NCI-H2227 treated with DMSO at 0.1 percent for 48 hours (cell line): ENCODE measurements around the gene APOC4.
"Not testable (repeated sequence)": the region's sequence is repeated elsewhere in the genome, so short reads cannot be mapped to it uniquely, and the experiment has no call there.

Source experiments
- DNase-seq: peaks from one replicate; lab custom pipeline; 2025; lab: John Stamatoyannopoulos, UW

APOC4 gene, protein sequence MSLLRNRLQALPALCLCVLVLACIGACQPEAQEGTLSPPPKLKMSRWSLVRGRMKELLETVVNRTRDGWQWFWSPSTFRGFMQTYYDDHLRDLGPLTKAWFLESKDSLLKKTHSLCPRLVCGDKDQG

DNA sequence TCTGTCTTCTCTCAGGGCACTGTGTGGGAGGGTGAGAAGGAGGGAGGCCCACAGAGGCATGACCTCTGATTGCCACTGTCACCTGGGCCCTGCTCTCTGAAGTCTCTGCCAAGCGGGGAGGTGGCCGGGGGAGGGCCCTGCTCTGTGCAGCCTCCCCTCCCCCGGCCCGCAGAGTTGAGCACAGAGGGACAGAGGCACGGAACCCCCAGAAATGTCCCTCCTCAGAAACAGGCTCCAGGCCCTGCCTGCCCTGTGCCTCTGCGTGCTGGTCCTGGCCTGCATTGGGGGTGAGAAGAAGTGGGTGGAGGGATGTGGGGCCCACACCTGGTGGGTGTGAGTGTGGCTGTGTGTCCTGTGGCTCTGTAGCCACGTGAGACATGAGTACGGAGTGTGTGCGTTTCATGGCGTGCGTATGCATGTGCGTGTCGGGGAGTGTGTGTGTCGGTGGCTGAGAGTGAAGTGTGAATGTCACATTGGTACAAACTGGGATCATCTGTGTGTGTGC lies at the start of gene APOC4:
Gene APOC4 (plus strand): TSS at position 171 of the 505 bp plus-strand sequence. CDS start 41 bp downstream, at position 212.
- no peak for DNase-seq

DNA sequence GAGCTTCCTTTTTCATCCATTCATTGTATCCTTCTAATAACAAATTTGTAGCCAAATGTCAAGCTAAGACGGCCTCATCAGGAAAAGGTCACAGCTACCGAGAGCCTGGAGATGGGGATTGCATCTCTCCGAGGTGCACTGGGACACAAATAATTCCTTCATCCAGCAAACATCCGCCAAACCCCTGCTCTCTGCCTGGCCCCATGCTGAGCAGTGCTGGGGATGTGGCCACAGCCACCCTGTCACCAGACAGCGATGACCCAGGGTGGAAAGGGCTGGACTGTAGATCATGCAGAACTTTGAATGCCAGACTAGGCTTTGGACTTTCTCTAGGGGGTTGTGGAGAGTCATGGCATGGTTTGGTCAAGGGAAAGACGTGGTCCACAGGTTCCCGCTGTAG lies 49.1 kb upstream of the APOC4 start:
- DNase-seq = no peak

DNA sequence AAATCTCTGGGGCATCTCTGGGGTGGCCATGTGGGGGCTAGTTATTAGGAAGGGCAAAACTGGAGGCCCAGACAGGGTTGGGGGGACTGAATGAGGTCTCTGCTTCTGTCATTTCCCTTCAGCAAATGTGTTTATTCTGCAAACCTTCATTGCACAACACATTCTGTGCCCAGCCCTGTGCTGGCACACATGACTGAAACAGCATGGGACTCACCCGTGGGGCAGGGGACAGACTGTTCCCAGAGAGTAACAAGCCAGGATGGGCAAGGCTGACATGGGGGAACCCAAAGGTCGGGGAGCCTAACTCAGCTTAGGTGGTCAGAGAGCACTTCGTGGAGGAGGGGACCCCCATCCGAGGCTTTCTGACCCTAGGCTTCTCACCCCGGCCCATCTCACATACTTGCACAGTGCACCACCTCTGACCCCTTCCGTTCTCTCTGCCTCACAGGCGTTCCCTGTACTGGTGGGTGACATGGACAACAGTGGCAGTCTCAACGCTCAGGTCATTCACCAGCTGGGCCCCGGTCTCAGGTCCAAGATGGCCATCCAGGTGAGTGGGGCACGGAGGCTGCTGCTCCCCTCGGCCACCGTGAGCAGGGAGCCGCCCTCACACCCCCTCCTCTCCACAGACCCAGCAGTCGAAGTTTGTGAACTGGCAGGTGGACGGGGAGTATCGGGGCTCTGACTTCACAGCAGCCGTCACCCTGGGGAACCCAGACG lies 48.5 kb upstream of the APOC4 start:
- DNase-seq = no peak

DNA sequence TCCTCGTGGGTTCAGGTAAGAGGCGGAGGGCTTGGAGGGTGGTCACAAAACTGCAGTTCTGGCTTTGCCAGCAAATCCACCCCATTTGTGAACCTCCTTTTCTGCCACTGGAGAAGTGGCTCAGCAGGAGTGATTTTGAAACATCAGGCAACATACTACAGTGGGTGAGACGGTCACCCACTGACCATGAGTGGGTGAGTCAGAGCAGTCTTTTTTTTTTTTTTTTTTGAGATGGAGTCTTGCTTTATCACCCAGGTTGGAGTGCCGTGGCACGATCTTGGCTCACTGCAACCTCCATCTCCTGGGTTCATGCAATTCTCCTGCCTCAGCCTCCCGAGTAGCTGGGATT lies 48.0 kb upstream of the APOC4 start:
- no peak for DNase-seq

DNA sequence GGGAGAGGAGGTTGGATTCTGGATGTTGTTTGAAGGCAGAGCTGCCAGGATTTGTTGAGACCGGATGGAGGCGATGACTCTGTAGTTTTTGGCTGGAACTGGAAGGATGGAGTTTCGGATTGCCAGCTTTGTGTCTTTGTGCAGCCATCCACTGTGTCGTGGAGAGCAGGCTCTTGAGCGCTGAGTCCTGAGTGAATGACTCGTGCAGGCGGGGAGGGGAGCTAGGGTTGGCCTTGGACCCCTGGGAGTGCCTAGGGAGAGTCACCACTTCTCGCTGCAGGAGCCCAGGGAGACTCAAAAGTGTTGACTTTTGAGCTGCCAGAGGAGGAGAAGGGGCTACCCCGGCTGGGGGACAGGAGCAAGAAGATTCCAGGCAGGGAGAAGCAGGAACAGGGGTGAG lies 47.1 kb upstream of the APOC4 start:
- no peak for DNase-seq

DNA sequence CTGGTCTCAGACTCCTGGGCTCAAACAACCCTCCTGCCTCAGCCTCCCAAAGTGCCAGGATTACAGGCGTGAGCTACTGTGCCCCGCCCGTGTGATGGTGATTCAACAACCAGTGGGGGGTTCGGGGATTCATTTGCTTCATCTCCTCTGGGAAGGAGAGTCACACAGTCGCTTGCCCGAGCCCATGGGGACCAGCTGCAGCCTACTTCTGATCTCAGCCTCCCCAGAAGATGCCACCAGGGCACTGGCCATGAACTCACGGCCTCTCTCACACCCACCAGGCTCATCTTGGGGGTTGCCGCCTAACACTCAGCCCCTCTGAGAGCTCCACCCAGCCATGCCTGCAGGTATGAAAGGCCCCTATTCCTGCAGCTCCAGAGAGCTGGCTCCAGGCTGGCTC lies 44.2 kb upstream of the APOC4 start:
- DNase-seq = no peak

DNA sequence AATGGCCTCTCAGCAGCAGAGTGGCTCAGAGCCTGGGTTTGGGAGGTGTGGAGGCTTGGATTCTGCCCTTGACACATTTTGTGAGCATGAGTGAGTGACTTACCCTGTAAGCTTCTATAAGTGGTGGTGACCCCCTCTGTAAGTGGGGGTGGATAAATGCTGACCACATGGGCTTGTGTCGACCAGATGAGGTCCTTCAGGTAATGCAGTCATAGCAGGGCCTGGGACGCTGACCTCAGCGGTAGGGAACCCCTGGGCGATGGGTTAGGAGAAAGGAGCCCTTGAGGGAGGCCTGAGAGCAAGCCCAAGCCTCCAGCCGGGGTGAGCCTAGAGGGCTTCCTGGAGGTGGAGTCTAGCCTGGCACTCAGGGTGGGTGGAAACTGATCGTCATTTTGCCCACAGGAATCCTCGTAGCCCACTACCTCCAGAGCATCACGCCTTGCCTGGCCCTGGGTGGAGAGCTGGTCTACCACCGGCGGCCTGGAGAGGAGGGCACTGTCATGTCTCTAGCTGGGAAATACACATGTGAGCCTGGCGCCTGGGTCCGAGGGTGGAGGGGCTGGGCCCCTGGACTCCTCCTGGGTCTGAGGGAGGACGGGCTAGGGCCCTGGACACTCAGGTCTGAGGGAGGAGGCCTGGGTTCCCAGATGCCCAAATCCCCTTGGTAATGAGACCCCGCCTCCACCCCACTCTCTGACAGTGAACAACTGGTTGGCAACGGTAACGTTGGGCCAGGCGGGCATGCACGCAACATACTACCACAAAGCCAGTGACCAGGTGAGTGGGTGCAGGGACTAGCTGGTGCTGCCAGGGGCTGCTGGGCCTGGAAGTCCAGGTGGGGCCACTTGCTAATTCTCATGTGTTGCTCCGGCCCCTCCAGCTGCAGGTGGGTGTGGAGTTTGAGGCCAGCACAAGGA lies 41.5 kb upstream of the APOC4 start:
- DNase-seq = no peak

DNA sequence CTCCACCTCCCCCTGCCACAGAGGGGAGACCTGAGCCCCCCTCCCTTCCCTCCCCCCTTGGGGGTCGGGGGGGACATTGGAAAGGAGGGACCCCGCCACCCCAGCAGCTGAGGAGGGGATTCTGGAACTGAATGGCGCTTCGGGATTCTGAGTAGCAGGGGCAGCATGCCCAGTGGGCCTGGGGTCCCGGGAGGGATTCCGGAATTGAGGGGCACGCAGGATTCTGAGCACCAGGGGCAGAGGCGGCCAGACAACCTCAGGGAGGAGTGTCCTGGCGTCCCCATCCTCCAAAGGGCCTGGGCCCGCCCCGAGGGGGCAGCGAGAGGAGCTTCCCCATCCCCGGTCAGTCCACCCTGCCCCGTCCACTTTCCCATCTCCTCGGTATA lies 38.8 kb upstream of the APOC4 start:
- DNase-seq = no peak

DNA sequence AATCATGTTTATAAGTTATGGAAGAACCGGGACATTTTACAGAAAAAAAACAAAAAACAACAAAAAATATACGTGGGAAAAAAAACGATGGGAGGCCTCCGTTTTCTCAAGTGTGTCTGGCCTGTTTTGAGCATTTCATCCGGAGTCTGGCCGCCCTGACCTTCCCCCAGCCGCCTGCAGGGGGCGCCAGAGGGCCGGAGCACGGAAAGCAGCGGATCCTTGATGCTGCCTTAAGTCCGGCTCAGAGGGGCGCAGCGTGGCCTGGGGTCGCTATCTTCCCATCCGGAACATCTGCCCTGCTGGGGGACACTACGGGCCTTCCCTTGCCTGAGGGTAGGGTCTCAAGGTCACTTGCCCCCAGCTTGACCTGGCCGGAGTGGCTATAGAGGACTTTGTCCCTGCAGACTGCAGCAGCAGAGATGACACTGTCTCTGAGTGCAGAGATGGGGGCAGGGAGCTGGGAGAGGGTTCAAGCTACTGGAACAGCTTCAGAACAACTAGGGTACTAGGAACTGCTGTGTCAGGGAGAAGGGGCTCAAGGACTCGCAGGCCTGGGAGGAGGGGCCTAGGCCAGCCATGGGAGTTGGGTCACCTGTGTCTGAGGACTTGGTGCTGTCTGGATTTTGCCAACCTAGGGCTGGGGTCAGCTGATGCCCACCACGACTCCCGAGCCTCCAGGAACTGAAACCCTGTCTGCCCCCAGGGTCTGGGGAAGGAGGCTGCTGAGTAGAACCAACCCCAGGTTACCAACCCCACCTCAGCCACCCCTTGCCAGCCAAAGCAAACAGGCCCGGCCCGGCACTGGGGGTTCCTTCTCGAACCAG lies 38.2 kb upstream of the APOC4 start:
- DNase-seq = peak; percentile 15

DNA sequence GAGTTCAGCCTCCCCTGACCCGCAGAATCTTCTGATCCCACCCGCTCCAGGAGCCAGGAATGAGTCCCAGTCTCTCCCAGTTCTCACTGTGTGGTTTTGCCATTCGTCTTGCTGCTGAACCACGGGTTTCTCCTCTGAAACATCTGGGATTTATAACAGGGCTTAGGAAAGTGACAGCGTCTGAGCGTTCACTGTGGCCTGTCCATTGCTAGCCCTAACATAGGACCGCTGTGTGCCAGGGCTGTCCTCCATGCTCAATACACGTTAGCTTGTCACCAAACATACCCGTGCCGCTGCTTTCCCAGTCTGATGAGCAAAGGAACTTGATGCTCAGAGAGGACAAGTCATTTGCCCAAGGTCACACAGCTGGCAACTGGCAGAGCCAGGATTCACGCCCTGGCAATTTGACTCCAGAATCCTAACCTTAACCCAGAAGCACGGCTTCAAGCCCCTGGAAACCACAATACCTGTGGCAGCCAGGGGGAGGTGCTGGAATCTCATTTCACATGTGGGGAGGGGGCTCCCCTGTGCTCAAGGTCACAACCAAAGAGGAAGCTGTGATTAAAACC lies 37.5 kb upstream of the APOC4 start:
- no peak for DNase-seq

DNA sequence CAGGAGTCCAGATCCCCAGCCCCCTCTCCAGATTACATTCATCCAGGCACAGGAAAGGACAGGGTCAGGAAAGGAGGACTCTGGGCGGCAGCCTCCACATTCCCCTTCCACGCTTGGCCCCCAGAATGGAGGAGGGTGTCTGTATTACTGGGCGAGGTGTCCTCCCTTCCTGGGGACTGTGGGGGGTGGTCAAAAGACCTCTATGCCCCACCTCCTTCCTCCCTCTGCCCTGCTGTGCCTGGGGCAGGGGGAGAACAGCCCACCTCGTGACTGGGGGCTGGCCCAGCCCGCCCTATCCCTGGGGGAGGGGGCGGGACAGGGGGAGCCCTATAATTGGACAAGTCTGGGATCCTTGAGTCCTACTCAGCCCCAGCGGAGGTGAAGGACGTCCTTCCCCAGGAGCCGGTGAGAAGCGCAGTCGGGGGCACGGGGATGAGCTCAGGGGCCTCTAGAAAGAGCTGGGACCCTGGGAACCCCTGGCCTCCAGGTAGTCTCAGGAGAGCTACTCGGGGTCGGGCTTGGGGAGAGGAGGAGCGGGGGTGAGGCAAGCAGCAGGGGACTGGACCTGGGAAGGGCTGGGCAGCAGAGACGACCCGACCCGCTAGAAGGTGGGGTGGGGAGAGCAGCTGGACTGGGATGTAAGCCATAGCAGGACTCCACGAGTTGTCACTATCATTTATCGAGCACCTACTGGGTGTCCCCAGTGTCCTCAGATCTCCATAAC lies 36.4 kb upstream of the APOC4 start, which contains the start of gene APOE:
Gene APOE (plus strand): TSS at position 360 of the 724 bp plus-strand sequence. CDS start 829 bp downstream, outside the sequence.
- DNase-seq = no peak

DNA sequence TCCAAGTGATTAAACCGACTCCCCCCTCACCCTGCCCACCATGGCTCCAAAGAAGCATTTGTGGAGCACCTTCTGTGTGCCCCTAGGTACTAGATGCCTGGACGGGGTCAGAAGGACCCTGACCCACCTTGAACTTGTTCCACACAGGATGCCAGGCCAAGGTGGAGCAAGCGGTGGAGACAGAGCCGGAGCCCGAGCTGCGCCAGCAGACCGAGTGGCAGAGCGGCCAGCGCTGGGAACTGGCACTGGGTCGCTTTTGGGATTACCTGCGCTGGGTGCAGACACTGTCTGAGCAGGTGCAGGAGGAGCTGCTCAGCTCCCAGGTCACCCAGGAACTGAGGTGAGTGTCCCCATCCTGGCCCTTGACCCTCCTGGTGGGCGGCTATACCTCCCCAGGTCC lies 34.4 kb upstream of the APOC4 start:
- no peak for DNase-seq

DNA sequence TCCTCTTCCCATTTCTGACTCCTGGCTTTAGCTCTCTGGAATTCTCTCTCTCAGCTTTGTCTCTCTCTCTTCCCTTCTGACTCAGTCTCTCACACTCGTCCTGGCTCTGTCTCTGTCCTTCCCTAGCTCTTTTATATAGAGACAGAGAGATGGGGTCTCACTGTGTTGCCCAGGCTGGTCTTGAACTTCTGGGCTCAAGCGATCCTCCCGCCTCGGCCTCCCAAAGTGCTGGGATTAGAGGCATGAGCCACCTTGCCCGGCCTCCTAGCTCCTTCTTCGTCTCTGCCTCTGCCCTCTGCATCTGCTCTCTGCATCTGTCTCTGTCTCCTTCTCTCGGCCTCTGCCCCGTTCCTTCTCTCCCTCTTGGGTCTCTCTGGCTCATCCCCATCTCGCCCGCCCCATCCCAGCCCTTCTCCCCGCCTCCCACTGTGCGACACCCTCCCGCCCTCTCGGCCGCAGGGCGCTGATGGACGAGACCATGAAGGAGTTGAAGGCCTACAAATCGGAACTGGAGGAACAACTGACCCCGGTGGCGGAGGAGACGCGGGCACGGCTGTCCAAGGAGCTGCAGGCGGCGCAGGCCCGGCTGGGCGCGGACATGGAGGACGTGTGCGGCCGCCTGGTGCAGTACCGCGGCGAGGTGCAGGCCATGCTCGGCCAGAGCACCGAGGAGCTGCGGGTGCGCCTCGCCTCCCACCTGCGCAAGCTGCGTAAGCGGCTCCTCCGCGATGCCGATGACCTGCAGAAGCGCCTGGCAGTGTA lies 33.8 kb upstream of the APOC4 start:
- DNase-seq = no peak

DNA sequence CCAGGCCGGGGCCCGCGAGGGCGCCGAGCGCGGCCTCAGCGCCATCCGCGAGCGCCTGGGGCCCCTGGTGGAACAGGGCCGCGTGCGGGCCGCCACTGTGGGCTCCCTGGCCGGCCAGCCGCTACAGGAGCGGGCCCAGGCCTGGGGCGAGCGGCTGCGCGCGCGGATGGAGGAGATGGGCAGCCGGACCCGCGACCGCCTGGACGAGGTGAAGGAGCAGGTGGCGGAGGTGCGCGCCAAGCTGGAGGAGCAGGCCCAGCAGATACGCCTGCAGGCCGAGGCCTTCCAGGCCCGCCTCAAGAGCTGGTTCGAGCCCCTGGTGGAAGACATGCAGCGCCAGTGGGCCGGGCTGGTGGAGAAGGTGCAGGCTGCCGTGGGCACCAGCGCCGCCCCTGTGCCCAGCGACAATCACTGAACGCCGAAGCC lies 33.2 kb upstream of the APOC4 start:
- DNase-seq = no peak

DNA sequence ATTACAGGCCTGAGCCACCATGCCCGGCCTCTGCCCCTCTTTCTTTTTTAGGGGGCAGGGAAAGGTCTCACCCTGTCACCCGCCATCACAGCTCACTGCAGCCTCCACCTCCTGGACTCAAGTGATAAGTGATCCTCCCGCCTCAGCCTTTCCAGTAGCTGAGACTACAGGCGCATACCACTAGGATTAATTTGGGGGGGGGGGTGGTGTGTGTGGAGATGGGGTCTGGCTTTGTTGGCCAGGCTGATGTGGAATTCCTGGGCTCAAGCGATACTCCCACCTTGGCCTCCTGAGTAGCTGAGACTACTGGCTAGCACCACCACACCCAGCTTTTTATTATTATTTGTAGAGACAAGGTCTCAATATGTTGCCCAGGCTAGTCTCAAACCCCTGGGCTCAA lies 32.3 kb upstream of the APOC4 start:
- DNase-seq = no peak

DNA sequence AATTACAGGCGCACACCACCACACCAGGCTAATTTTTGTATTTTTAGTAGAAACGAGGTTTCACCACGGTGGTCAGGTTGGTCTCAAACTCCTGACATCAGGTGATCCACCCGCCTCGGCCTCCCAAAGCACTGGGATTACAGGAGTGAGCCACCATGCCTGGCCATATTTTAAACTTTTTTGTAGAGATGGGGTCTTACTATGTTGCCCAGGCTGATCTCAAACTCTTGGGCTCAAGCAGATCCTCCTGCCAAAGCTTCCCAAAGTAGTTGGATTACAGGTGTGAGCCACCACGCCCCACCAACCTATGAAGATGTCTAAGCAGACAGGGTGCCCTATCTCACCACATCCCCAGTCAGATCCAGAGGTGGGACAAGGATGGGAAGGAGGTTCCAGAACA lies 30.1 kb upstream of the APOC4 start:
- not testable (repeated sequence) for DNase-seq

DNA sequence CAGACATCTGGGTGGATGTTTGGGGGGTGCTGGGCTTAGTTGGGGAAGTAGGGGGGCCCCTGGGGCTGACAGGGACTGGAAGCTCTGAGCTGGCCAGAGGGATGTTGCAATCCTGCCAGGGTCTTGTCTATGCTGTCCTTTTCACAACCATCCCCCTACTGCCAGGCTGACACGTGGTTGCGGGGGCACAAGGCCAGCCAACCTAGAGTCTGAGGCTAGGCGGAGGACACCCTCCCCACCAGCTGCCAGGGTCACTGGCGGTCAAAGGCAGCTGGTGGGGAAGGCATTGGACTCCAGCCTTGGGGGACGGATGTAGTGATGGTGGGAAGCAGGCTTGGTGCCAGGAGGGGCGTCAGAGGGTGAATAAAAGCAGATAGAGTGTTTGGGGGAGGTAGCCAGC lies 29.2 kb upstream of the APOC4 start:
- no peak for DNase-seq

DNA sequence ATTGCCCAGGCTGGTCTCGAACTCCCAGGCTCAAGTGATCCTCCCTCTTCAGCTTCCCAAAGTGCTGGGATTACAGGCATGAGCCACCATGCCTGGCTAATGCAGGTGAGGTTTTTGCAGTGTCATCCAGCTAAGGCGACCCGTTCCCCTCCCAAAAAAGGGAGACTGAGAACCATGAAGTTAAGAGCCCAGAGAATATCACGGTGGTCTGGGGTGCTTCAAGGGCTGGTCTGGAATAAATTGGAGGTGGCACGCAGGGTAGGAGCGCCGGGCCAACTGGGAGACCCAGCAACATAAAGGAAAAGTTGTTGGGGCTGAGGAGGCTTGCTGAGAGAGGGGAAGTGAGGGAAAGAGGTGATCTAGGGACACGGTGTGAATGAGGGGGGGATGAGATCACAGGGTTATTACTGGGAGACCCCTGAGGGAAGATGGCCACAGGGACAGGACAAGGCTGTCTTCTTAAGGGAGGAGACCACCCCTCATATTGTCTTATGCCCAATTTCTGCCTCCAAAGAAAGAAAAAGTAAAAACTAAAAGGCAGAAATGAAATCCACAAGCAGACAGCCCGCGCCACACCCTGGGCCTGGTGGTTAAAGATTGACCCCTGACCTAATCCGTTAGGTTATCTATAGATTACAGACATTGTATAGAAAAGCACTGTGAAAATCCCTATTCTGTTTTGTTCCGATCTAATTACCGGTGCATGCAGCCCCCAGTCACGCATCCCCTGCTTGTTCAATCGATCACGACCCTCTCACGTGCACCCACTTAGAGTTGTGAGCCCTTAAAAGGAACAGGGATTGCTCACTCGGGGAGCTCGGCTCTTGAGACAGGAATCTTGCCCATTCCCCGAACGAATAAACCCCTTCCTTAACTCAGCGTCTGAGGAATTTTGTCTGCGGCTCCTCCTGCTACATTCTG lies 28.3 kb upstream of the APOC4 start:
- DNase-seq = not testable (repeated sequence)
